Measurements from ENCODE around the gene PLEKHM1.
A peak's percentile ranks its signal among the peaks of the same experiment; 100 is the strongest.

Gene PLEKHM1

GRCh38 chr17:45425125-45425983 lies 65.2 kb downstream of the PLEKHM1 start:
- DNase-seq = peak; percentile 98

DNA sequence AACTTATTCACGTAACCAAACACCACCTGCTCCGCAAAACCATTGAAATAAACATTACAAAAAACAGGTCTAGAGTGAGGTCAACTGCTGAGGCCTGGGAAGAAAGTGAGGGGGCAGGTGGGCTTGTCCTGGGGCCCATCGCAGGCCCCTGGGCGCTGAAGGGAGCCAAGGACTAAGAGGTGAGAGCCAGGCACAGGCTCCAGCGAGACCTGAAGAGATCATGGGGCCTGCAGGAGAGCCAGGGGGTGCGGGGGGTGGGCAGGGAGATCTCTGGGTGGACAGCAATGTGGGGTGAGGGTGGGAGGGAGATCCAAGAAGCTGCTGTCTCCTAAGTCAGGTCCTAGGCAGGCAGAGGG lies 65.8 kb downstream of the PLEKHM1 start:
- no peak for DNase-seq

DNA sequence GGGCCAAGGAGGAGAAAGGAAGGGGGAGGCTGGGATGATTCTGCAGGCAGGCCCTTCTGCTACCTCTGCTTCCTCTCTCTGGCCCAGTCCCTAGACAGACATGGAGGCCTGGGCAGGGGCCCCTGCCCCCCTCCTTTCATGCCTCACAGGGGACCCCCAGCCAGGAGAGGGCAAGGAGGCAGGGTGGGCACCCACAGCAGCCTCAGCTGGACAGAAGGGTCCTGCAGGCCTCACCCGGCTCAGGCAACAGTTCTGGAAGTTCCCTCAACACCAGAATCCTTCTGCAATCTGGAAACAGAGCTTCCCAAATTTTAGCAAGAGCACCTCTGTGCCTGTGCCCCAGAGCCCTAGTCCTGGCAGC lies 66.6 kb downstream of the PLEKHM1 start:
- DNase-seq = no peak

DNA sequence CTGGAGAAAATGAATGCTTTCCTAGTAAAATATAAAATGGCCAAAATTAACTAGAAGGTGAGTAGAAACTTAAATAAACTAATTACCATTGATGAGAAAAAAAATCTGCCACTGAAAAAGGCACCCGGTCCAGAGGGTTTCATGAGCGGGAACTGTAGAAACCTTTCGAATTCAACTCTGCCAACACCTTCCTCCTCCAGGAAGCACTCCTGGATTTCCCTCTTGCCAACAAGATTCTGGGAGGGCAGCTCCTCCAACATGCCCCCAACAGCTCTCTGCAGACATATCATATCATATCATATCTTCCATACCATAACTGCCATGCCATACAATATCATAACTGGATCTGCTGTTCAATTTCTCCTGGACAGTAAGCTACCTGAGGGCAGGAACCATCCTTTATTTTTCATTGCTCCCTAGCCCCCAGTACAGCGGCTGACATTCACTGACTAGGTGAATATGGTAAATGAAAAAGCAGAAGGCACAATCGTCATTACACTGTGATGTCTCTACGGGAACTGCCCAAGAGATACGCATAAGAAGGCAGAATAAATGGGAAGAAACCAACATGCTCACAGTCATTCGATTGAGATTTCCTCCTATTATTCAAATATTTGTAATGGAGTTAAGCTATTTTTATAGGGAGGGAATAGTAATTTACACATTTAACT lies 67.1 kb downstream of the PLEKHM1 start:
- no peak for DNase-seq

DNA sequence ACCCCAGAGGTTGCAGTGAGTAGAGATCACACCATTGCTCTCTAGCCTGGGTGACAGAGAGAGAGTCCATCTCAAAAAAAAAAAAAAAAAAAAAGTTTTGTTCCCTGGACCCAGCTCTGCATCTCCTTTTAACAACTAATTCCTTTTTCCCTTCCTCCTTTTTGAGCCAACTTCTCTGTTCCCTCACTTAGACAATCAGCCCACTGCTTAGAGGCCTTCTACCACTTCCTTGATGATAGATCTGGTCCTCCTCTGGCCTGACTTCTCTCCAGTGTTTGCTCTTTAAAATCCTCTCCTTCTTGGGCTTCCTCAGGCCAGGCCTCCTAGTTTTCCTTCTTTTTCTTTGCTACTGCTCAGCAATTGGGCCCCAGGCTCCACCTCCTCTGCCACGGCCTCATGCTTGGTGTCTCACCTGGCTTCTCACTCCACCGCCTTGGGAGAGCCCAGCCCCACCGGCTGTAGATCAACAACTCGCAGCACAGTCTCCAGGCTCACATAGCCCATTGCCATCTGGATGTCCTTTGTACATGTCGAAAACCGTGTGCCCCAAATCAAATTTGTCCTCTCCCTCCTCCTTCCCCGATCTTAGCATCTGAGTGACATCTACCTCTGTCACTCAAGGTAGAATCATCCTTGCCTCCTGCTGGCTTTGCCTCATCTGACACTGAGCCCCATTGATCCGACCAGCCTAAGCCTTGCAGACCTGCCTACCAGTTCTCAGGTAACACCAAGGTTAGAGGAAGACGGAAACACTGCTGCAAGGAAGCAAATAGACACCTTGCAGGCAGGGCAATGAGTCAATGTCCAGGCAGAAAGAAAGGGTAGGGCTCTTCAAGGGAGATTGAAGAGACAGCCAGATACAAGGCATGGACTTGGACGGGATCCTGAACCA lies 75.3 kb downstream of the PLEKHM1 start:
- DNase-seq = no peak

- no peak for DNase-seq
Observed at GRCh38 chr17:45413498-45413923, 77.0 kb downstream of the PLEKHM1 start.

- DNase-seq = peak; percentile 41
Observed at GRCh38 chr17:45411348-45412105, 79.0 kb downstream of the PLEKHM1 start.

DNA sequence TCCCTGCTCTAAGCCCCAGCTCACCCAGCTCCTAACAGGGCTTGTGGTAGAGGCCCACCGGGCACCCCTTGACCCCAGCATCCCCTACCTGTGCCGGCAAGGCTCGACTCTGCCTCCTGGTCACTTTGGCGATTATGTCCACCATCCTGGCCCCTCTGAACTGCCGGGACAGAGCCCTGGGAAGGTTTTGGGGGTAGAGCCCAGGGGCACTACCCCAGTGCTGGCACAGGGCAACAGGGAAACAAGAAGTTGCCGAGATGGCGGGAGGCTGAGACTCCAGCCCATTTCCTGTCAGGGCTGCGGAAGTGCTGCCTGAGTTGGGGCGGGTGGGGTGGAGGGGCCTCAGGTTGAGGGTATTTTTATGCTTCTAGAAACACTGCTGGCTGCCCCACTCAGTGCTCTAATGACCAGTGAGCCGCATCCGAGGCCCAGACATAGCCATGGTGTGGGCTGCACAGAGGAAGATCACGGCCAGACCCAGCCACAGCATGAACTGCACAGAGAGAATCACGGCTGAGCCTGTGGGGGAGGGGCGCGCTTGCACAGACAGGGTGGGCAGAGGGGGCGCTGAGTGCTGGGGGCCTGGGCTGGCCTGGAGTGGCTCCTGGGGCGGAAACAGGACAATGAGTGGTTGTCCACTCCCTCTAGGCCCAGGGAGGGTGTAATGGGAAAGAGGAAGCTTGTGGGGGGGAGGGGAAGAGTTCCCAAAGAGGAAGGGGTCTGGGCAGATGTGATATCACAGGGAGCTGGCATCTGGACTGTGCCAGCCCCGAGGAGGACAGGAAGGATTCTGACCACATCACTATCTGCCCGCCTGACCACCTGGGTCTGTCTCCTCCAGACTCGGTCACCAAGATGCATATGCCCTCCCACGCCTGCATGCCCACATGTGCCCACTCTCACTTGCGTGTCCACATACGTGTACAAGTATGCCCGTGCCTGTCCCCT lies 80.1 kb downstream of the PLEKHM1 start:
- DNase-seq = no peak

DNA sequence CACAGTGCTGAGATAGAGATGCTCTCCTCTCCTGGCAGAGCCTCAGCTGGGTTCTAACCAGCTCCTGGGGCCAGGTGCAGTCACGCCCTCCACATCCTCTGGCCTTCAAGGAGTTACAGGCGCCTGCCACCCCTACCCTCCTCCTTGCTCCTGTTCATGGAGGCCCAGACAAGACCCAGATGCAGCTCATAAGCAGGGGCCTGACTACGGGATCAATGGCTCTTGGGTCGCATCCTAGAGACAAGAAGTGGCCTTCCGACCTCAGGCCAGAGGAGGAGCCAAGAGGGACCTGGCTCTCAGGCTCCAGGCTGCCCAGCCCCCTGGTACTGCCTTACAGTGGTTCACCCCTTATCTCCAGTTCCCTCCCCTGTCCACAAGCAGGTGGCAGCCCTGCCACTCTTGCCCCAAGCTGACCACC lies 80.9 kb downstream of the PLEKHM1 start:
- DNase-seq = no peak

- DNase-seq = no peak
Observed at GRCh38 chr17:45408611-45409421, 81.7 kb downstream of the PLEKHM1 start.

DNA sequence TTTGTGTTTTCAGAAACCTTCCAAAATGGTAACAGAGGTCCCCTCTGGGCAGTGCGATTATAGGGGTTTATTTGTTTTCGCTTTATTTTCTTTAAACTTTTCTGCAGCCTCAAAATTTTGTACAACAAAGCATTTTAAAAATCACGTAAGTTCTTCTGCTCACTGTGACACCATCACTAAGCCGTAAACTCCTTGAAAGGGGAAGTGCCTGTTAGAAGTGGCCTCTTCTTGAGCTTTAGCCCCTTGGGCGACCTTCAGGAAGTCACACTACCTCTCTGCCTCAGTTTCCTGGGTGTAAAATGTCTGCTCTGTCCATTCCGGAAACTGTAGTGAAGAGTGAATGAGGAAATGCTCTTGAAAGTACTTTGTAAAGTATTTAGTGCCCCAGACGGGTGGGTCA lies 84.4 kb downstream of the PLEKHM1 start:
- DNase-seq = no peak

DNA sequence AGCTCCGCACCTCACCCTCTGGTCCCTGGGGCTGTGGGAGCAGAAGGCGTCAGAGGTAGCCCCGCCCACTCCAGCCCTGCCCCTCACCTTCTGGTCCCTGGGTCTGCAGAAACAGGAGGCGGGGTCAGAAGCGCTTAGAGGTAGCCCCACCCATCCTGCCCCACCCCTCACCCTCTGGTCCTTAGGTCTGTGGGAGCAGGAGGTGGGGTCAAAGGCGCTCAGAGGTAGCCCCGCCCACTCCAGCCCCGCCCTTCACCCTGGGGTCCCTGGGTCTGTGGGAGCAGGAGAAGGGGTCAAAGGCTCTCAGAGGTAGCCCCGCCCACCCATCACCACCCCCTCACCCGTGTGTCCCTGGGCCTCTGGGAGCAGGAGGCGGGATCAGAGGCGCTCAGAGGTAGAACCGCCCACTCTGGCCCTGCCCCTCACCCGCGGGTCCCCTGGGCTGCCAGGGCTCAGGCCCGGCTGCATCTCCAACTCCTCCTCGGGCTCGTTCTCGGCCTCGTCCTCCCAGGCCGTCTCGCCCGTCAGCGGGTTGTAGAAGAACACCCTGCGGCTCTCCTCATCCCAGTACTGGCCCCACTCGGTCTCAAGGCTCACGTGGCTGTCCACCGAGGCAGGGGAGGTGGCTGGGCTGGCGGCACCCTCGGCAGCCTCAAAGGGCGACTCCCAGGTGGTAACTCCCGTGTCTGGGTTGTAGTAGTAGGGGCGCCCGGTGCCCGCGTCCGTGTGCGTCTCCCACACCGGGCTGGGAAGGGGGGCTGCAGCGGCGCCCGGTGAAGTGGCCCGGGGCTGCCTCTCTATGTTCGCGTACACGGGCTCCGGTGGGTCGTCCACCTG lies 85.1 kb downstream of the PLEKHM1 start:
- DNase-seq = peak; percentile 46

GRCh38 chr17:45404870-45405249 lies 85.7 kb downstream of the PLEKHM1 start:
- no peak for DNase-seq

DNA sequence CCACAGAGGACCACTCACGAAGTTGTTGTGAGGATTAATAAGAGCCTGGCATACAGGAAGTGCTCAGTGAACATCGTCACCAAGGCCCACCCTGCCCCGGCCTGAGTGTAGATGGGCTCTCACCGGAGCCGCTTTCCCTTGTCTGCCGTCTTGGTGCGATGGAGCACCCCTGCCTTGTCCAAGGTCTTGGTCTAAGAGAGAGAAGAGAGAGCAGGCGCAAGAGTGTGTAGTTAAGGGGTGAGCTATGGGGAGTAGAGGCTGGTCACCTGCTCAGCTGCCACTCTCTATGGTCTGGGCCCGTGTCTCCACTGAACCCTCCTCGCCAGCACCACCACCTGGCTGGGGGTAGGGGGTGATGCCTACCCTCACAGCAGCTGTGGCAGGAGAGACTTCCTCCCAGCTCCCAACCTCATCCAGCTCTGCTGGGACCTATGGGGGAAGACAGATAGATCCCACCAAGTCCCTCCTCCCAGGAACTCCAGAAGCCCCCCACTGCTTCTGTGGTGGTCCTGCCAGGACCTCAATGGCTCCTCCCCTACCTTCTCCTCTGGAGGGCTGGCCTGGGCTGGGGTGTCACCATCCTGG lies 86.5 kb downstream of the PLEKHM1 start:
- DNase-seq = no peak

DNA sequence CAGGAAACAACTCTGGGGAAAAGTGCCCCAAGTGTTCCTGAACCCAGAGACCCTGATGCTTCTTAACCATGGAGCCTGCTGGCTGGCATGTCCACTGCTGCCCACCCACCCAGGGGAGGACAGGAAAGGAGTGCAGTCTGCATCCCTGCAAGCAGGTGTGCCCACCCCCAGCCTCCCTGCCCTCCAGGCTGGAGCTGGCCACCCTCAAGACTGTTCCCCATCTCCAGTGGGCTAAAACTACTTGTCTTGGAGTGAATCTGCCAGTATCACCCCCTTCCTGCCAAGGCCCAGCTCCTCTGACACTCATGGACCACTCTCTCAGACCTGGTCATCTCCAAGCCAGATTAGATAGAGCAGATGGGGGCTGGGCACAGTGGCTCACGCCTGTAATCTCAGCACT lies 87.6 kb downstream of the PLEKHM1 start:
- DNase-seq = no peak

GRCh38 chr17:45398800-45399199 lies 91.7 kb downstream of the PLEKHM1 start:
- no peak for DNase-seq

- DNase-seq = no peak
Observed at GRCh38 chr17:45397796-45398195, 92.7 kb downstream of the PLEKHM1 start.

DNA sequence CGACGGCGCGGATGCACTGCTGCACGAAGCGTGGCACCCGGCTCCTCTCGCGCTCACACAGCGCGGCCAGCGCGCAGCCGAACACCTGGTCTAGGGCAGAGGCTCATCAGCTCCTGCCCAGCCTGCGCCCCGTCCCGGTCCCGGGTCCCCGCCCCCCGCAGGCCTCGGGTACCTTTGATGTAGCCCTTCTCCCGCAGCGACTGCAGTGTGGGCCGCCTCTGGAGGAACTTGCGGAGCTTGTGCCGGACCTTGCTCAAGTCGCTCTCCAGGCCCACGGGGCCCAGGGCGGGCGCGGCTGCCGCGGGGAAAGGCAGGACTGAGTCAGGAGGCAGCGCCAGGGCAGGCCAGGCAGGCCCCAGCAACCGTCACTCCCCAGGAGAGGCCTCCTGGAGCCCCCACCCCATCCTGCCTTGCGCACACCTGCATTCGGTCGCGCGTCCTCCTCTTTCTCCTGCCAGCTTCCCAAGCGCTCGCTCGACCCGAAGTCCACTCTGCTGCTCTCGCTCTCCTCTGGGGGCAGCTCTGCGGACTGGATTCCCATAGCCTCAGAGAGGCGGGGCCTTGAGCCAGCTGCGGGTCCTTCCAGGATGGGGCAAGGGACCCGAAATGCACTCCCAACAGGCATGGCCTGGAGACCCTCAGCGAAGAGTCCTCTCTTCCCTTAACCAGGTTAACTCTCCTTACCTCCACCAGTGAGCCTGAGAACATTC lies 93.9 kb downstream of the PLEKHM1 start:
- no peak for DNase-seq

All from DMS53 (cell line).